AG04450 (cell line): ENCODE measurements around the gene KISS1R. TPM values are rescaled to one million over a fixed set of nuclear protein-coding genes. Genes with fewer than 3 reads are reported as not detected.

Experiments
- CTCF ChIA-PET: fragments of 300-600, 350-600 bp; formaldehyde crosslinking; extraction: SDS; loops from one replicate; lab custom pipeline; 2022; ENCODE audit warnings: antibody characterized with exemption, inconsistent platforms; lab: Charles Lee
- POLR2A ChIA-PET: fragments of 350-600 bp; formaldehyde crosslinking; extraction: SDS; loops from one replicate; lab custom pipeline; 2021; ENCODE audit warnings: antibody characterized with exemption, inconsistent platforms; lab: Yijun Ruan, JAX
- DNase-seq: peaks from one replicate; pipeline ENCODE4 v3.0.0-alpha.2; 2011; ENCODE audit warnings: low read depth, low spot score
- H3K27ac ChIP-seq: one replicate; pipeline ENCODE4 v1.5.1; 2012; ENCODE audit warnings: low read depth, low read length, control low read depth
- H3K27me3 ChIP-seq: one replicate; pipeline ENCODE4 v1.6.0; 2012; ENCODE audit warnings: low read length; ENCODE audit not compliant: control insufficient read depth, insufficient read depth
- H3K4me3 ChIP-seq: 2 replicates; pipeline ENCODE4 v1.5.1; 2011; ENCODE audit warnings: mild to moderate bottlenecking, low read depth, low read length, control low read depth
- H3K9me3 ChIP-seq: 2 replicates; pipeline ENCODE4 v1.5.1; 2012; ENCODE audit warnings: low read length; ENCODE audit not compliant: control insufficient read depth, insufficient read depth
- CTCF ChIP-seq: IDR thresholded peaks from 2 replicates; pipeline ENCODE4 v1.5.1; 2011; ENCODE audit warnings: low read depth, low read length, control low read depth, inconsistent platforms
- polyA plus RNA-seq: library from polyadenylated mRNA; depleted of rRNA; stranded (reverse); fragments of >200 nt; gene quantifications from 2 replicates; pipeline ENCODE4 v1.2.3, GENCODE V29; 2011; rRNA removed
- small RNA-seq: library from RNA; depleted of rRNA; stranded (forward); fragments of <200 nt; gene quantifications from one replicate; pipeline ENCODE3, GENCODE V24; 2012; ENCODE audit warnings: low read depth; ENCODE audit not compliant: insufficient read length

The KISS1R gene
- polyA plus RNA-seq, 1 experiment: not detected

GRCh38 chr19:966485-967088 is 49.5 kb downstream of the KISS1R start:
- Histone ChIP-seq H3K27ac (no peak overlapping the region), H3K9me3 (peaks cover 33% of the 10 kb centered on the region), H3K27me3 (no peaks in the 10 kb centered on the region), H3K4me3 (no peak overlapping the region)
- ChIA-PET CTCF (no interaction called here), POLR2A (interaction anchor here (0.5 kb wide), 1 partner anchor 9 kb away, joined by 3 read pairs; no protein-coding TSS in a partner anchor)
- no peak for DNase-seq
- TF ChIP-seq CTCF: no peak

Small RNA genes lying within 50 kb of the gene (small RNA-seq; reads per million reads assigned to genes)
- gene RNU6-9: 1.3 reads per million

Other genes starting within 250 kb of the KISS1R start
- gene FSTL3, start 240.9 kb upstream of the KISS1R start, polyA plus RNA-seq: 21.2 and 23.2 TPM in 2 replicates
- gene PRSS57, start 221.9 kb upstream of the KISS1R start, polyA plus RNA-seq: not detected in 2 replicates
- 1.8 and 2.4 TPM in 2 replicates for gene PALM, start 208.4 kb upstream of the KISS1R start, polyA plus RNA-seq
- 0.07 and 0.09 TPM in 2 replicates for gene MISP, start 166.2 kb upstream of the KISS1R start, polyA plus RNA-seq
- 141 and 216 TPM in 2 replicates for gene PTBP1, start 119.9 kb upstream of the KISS1R start, polyA plus RNA-seq
- gene PLPPR3, start 95.4 kb upstream of the KISS1R start, polyA plus RNA-seq: 1.3 and 2.2 TPM in 2 replicates
- gene AZU1, start 89.5 kb upstream of the KISS1R start, polyA plus RNA-seq: 0.04 TPM in 1 of 2 replicates, not detected in the other
- not detected in 2 replicates for gene PRTN3, start 76.3 kb upstream of the KISS1R start, polyA plus RNA-seq
- gene ELANE, start 65.0 kb upstream of the KISS1R start, polyA plus RNA-seq: not detected in 2 replicates
- gene CFD, start 57.7 kb upstream of the KISS1R start, polyA plus RNA-seq: 0.45 and 1.0 TPM in 2 replicates
- 22.7 and 31.7 TPM in 2 replicates for gene MED16, start 24.1 kb upstream of the KISS1R start, polyA plus RNA-seq
- not detected in 2 replicates for gene RNU6-9, start 23.8 kb upstream of the KISS1R start, polyA plus RNA-seq
- gene R3HDM4, start 4.1 kb upstream of the KISS1R start, polyA plus RNA-seq: 24.0 and 30.9 TPM in 2 replicates
- 7.6 and 12.2 TPM in 2 replicates for gene ARID3A, start 8.7 kb downstream of the KISS1R start, polyA plus RNA-seq
- gene WDR18, start 67.0 kb downstream of the KISS1R start, polyA plus RNA-seq: 24.5 and 36.3 TPM in 2 replicates
- 0.24 and 0.38 TPM in 2 replicates for gene GRIN3B, start 83.1 kb downstream of the KISS1R start, polyA plus RNA-seq
- gene TMEM259, start 103.8 kb downstream of the KISS1R start, polyA plus RNA-seq: 55.8 and 74.0 TPM in 2 replicates
- gene RNU6-2, start 104.2 kb downstream of the KISS1R start, polyA plus RNA-seq: not detected in 2 replicates
- 302 and 362 TPM in 2 replicates for gene CNN2, start 109.3 kb downstream of the KISS1R start, polyA plus RNA-seq
- 1.5 and 1.6 TPM in 2 replicates for gene ABCA7, start 122.8 kb downstream of the KISS1R start, polyA plus RNA-seq
- 0.36 and 0.60 TPM in 2 replicates for gene ARHGAP45, start 149.8 kb downstream of the KISS1R start, polyA plus RNA-seq
- gene POLR2E, start 178.0 kb downstream of the KISS1R start, polyA plus RNA-seq: 140 and 172 TPM in 2 replicates
- gene GPX4, start 186.7 kb downstream of the KISS1R start, polyA plus RNA-seq: 627 and 865 TPM in 2 replicates